OCI-LY7 (cell line): ENCODE measurements around the gene OR5M8. TPM values are rescaled to one million over a fixed set of nuclear protein-coding genes. Genes with fewer than 3 reads are reported as not detected.

Experiments
- BruUV-seq: library from RNA; stranded (reverse); fragments of 400-500 nt; replicated peaks from 2 replicates; lab custom pipeline; 2021; lab: Mats Ljungman, UMichigan
- CTCF ChIA-PET: fragments of 300-600 bp; sonication (Branson Sonifier 250); formaldehyde crosslinking; loops from one replicate; lab custom pipeline; 2022; ENCODE audit warnings: antibody characterized with exemption; ENCODE audit not compliant: unreplicated experiment; lab: Charles Lee
- POLR2A ChIA-PET: fragments of 300-600 bp; sonication (Branson Sonifier 250); formaldehyde crosslinking; loops from one replicate; lab custom pipeline; 2022; ENCODE audit warnings: antibody characterized with exemption; lab: Charles Lee
- DNase-seq: peaks from one replicate; pipeline ENCODE4 v3.0.0-alpha.2; 2015; ENCODE audit warnings: low spot score
- H2AFZ ChIP-seq: fragments of 200-600 bp; sonication (generic), shearing (Covaris generic); 2 replicates; pipeline ENCODE4 v1.6.1; 2014; ENCODE audit warnings: mild to moderate bottlenecking, antibody characterized with exemption, low read length, moderate library complexity
- H3K27ac ChIP-seq: fragments of 200-600 bp; sonication (generic); 2 replicates; pipeline ENCODE4 v1.5.1; 2014; ENCODE audit warnings: mixed run types, low read depth, mild to moderate bottlenecking, moderate library complexity, low read length, inconsistent platforms; ENCODE audit not compliant: poor library complexity, severe bottlenecking
- H3K36me3 ChIP-seq: fragments of 200-600 bp; sonication (generic); 2 replicates; pipeline ENCODE4 v1.6.1; 2014; ENCODE audit warnings: mild to moderate bottlenecking, antibody characterized with exemption, low read length, moderate library complexity, mixed read lengths; ENCODE audit not compliant: insufficient read depth
- H3K4me1 ChIP-seq: fragments of 200-600 bp; sonication (generic); 2 replicates; pipeline ENCODE4 v1.5.1; 2014; ENCODE audit warnings: mild to moderate bottlenecking, low read length; ENCODE audit not compliant: insufficient read depth, poor library complexity, severe bottlenecking
- H3K4me2 ChIP-seq: fragments of 200-600 bp; sonication (generic); 2 replicates; pipeline ENCODE4 v1.6.1; 2014; ENCODE audit warnings: mild to moderate bottlenecking, low read length
- H3K4me3 ChIP-seq: fragments of 200-600 bp; sonication (generic); 2 replicates; pipeline ENCODE4 v1.5.1; 2014; ENCODE audit warnings: mild to moderate bottlenecking, low read depth, low read length; ENCODE audit not compliant: poor library complexity, severe bottlenecking
- H3K79me2 ChIP-seq: fragments of 200-600 bp; sonication (generic); 2 replicates; pipeline ENCODE4 v1.6.1; 2016; ENCODE audit warnings: low read depth, mild to moderate bottlenecking, low read length, moderate library complexity, mixed read lengths; ENCODE audit not compliant: insufficient read depth
- H3K9me2 ChIP-seq: fragments of 200-600 bp; sonication (generic); 2 replicates; pipeline ENCODE4 v1.6.1; 2016; ENCODE audit warnings: mild to moderate bottlenecking, low read length, mixed read lengths; ENCODE audit not compliant: insufficient read depth
- H3K9me3 ChIP-seq: fragments of 200-600 bp; sonication (generic); 2 replicates; pipeline ENCODE4 v1.6.1; 2014; ENCODE audit warnings: mild to moderate bottlenecking, mixed run types, low read length, mixed read lengths
- H4K20me1 ChIP-seq: fragments of 200-600 bp; sonication (generic); 2 replicates; pipeline ENCODE4 v1.6.1; 2014; ENCODE audit warnings: mild to moderate bottlenecking, antibody characterized with exemption, low read length, moderate library complexity, mixed read lengths; ENCODE audit not compliant: insufficient read depth
- CTCF ChIP-seq: fragments of 200-600 bp; sonication (generic); conservative IDR thresholded peaks from 2 replicates; pipeline ENCODE4 v1.5.1; 2014; ENCODE audit warnings: mild to moderate bottlenecking, antibody characterized with exemption, low read length, moderate library complexity, mixed read lengths
- EZH2phosphoT487 ChIP-seq: fragments of 200-600 bp; sonication (generic); IDR thresholded peaks from 2 replicates; pipeline ENCODE4 v1.6.1; 2018; ENCODE audit warnings: low read depth, borderline replicate concordance, mild to moderate bottlenecking, mixed run types, antibody characterized with exemption, low read length, moderate library complexity, mixed read lengths
- intact Hi-C: fragments of 100-400 bp; cut with micrococcal nuclease; formaldehyde crosslinking; loops from one replicate; pipeline ENCODE4 v1.10.0; 2022; ENCODE audit not compliant: unreplicated experiment
- total RNA-seq, 2 experiments: library from RNA; depleted of rRNA in 1 of 2; stranded (reverse); fragments of >200 nt in 1 of 2; shearing (Covaris generic) in 1 of 2; gene quantifications; 2 replicates each; pipeline ENCODE4 v1.2.3, GENCODE V29; 2014 to 2022

OR5M8 gene
- total RNA-seq, 2 experiments from 2014 or later: not detected

- Histone ChIP-seq H3K9me3 (no peaks in the 10 kb centered on the region), H2AFZ (no peak overlapping the region), H4K20me1 (no peaks in the 10 kb centered on the region), H3K4me2 (no peak overlapping the region), H3K36me3 (no peaks in the 10 kb centered on the region), H3K4me3 (no peak overlapping the region), H3K4me1 (no peaks in the 10 kb centered on the region), H3K9me2 (no peaks in the 10 kb centered on the region), H3K79me2 (no peaks in the 10 kb centered on the region), H3K27ac (no peak overlapping the region)
- CTCF ChIA-PET: no interaction called here
- intact Hi-C loops: no loop called here
- POLR2A ChIA-PET: no interaction called here
- TF ChIP-seq CTCF (peak; percentile 59), EZH2phosphoT487 (no peak)
- BruUV-seq: no TSS peak
- DNase-seq: peak; percentile 1
Measured at GRCh38 chr11:56522008-56522407, 30.8 kb upstream of the OR5M8 start.

GRCh38 chr11:56513280-56513679, 22.1 kb upstream of the OR5M8 start:
- DNase-seq: no peak
- ChIA-PET POLR2A (no interaction called here), CTCF (no interaction called here)
- BruUV-seq: no TSS peak
- intact Hi-C loops: no loop called here
- H3K9me3 ChIP-seq: no peaks in the 10 kb centered on the region
- no peaks in the 10 kb centered on the region for H3K4me1 ChIP-seq
- H3K27ac ChIP-seq: no peak overlapping the region
- no peaks in the 10 kb centered on the region for H3K9me2 ChIP-seq
- H3K4me3 ChIP-seq: no peak overlapping the region
- no peak overlapping the region for H3K4me2 ChIP-seq
- no peak overlapping the region for H2AFZ ChIP-seq
- no peak for TF ChIP-seq CTCF
- no peak for TF ChIP-seq EZH2phosphoT487
- H4K20me1 ChIP-seq: no peaks in the 10 kb centered on the region
- no peaks in the 10 kb centered on the region for H3K79me2 ChIP-seq
- no peaks in the 10 kb centered on the region for H3K36me3 ChIP-seq

- TF ChIP-seq EZH2phosphoT487: no peak
- TF ChIP-seq CTCF: no peak
Measured at GRCh38 chr11:56509439-56509838, 18.3 kb upstream of the OR5M8 start.

More at GRCh38 chr11:56509439-56509838, 18.3 kb upstream of the OR5M8 start:
- no peak overlapping the region for H3K4me2 ChIP-seq
- H3K27ac ChIP-seq: no peak overlapping the region
- H3K4me1 ChIP-seq: no peaks in the 10 kb centered on the region
- H3K36me3 ChIP-seq: no peaks in the 10 kb centered on the region
- no TSS peak for BruUV-seq
- intact Hi-C loops: no loop called here
- ChIA-PET POLR2A (no interaction called here), CTCF (no interaction called here)
- no peak overlapping the region for H2AFZ ChIP-seq
- H4K20me1 ChIP-seq: no peaks in the 10 kb centered on the region
- H3K79me2 ChIP-seq: no peaks in the 10 kb centered on the region
- no peaks in the 10 kb centered on the region for H3K9me3 ChIP-seq
- no peak for DNase-seq
- no peak overlapping the region for H3K4me3 ChIP-seq
- no peaks in the 10 kb centered on the region for H3K9me2 ChIP-seq
